ENCODE data around the gene HK2.

Gene HK2

GRCh38 chr2:74835831-74836674 is 2.1 kb downstream of the HK2 start:
- peak; percentile 64 for DNase-seq (ENCODE audit: low read depth)
- peak overlapping the region; percentile 84 for H3K4me3 ChIP-seq (replicated peaks; ENCODE audit: low read depth, low read length)
- peak; percentile 85 for TF ChIP-seq CTCF (IDR thresholded peaks at IDR 0.05; ENCODE audit: low read length, missing control alignments)

GRCh38 chr2:74836675-74837401 is 2.9 kb downstream of the HK2 start:
- peak overlapping the region; percentile 84 for H3K4me3 ChIP-seq (replicated peaks; ENCODE audit: low read depth, low read length)
- TF ChIP-seq CTCF (IDR thresholded peaks at IDR 0.05; ENCODE audit: low read length, missing control alignments), result no peak
- DNase-seq (ENCODE audit: low read depth), result no peak

GRCh38 chr2:74841641-74842040 is 7.7 kb downstream of the HK2 start:
- no peak overlapping the region for H3K4me3 ChIP-seq (replicated peaks; ENCODE audit: low read depth, low read length)
- DNase-seq (ENCODE audit: low read depth), result no peak
- no peak for TF ChIP-seq CTCF (IDR thresholded peaks at IDR 0.05; ENCODE audit: low read length, missing control alignments)

GRCh38 chr2:74843433-74843832 is 9.5 kb downstream of the HK2 start:
- H3K4me3 ChIP-seq (replicated peaks; ENCODE audit: low read depth, low read length), result no peak overlapping the region
- no peak for TF ChIP-seq CTCF (IDR thresholded peaks at IDR 0.05; ENCODE audit: low read length, missing control alignments)
- DNase-seq (ENCODE audit: low read depth), result peak; percentile 87

GRCh38 chr2:74843899-74844298 is 10.0 kb downstream of the HK2 start:
- peak; percentile 65 for DNase-seq (ENCODE audit: low read depth)
- H3K4me3 ChIP-seq (replicated peaks; ENCODE audit: low read depth, low read length), result no peak overlapping the region
- no peak for TF ChIP-seq CTCF (IDR thresholded peaks at IDR 0.05; ENCODE audit: low read length, missing control alignments)

GRCh38 chr2:74844752-74845151 is 10.8 kb downstream of the HK2 start:
- DNase-seq (ENCODE audit: low read depth), result no peak
- no peak for TF ChIP-seq CTCF (IDR thresholded peaks at IDR 0.05; ENCODE audit: low read length, missing control alignments)
- no peak overlapping the region for H3K4me3 ChIP-seq (replicated peaks; ENCODE audit: low read depth, low read length)
